Dedifferentiated amniotic fluid mesenchymal stem cell (primary cell): Measurements from ENCODE around the gene KRI1.

Experiments
- DNase-seq: peaks from one replicate; pipeline ENCODE4 v3.0.0-alpha.2; 2016; ENCODE audit errors: extremely low spot score

Gene KRI1

DNA sequence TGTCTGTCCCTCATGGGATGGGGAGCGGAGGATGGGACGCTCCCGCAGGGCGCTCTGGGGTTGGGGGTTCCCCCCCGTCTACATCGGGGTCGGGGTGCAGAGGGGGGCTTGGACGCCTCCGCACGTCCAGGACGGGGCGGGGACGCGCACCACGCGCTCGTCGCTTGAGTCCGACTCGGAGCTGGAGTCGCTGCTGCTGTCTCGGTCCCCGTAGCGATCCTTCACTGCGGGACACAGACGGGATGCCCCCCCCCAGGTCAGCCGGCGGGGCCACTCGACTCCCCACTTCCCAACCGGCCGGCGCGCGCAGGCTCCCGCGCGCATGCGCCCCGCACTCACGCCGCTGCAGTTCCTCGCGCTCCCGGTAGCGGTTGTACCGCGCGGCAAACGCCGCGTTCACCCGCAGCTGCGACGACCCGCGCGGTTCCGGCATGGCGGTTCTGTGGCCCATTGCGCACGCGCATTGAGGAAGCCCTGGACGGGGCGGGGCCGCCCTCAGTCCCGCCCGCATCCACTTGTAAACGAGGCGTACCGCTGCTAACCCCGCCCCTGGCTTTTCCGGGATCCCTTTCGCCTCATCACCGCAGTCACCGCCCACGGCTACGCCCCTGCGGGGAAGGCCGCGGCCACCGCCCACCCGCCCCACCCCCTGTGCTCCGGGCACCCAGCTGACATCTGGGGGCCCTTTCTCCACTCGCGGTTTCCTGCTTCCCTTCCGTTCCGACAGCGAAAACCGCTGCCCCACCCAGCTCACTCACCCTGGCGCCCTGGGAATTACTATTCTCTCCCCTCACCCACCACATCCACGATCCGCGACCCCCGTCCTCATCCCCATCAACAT is at the start of gene KRI1:
Gene KRI1, minus strand, starts transcription at position 444 of the 841 bp plus-strand sequence. Its CDS starts 11 bp downstream, at position 433.
- peak; percentile 97 for DNase-seq

DNA sequence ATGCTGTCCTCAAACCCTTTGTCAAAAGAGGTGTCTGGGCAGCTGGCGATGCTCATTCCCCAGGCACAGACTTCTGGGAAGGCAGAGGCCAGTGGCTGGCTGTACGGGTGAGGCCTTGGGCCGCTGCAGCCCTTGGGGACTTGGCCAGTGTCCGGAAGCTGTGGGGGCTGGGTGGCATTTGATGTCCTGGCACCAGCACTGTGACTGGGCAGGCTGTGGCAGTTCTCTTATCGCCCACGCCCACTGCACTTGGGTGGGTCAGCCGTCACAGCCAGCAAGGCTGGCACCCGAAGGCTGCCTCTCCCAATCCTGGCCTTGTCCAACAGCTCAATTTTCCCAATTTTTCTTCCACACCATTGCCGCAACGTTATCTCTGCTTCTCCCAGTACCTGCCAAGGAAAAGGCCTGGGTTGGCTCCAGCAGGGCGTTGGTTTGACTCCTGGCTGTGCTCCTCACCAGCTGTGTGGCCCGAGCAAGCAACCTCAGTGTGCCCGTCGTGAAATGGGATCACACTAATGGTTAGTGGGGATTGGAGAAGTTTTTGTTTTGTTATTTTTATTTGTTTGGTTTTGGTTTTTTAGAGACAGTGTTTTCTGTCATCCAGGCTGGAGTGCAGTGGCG is 46.8 kb upstream of the KRI1 start:
- DNase-seq: no peak

DNA sequence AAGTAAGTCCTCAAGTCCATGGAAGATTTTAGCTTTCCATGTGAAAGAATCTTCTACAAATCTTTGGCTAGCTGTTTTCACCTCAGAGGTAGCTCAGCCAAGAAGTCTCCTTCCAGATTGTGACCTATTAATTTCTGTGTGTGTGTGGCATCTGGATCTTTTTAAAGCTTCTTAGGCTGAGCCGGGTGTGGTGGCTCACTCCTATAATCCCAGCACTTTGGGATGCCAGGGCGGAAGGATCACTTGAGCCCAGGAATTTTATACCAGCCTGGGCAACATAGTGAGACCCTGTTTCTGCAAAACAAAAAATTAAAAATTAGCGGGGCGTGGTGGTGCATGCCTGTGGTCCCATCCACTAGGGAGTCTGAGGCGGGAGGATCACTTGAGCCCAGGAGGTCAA is 46.1 kb upstream of the KRI1 start:
- no peak for DNase-seq

DNA sequence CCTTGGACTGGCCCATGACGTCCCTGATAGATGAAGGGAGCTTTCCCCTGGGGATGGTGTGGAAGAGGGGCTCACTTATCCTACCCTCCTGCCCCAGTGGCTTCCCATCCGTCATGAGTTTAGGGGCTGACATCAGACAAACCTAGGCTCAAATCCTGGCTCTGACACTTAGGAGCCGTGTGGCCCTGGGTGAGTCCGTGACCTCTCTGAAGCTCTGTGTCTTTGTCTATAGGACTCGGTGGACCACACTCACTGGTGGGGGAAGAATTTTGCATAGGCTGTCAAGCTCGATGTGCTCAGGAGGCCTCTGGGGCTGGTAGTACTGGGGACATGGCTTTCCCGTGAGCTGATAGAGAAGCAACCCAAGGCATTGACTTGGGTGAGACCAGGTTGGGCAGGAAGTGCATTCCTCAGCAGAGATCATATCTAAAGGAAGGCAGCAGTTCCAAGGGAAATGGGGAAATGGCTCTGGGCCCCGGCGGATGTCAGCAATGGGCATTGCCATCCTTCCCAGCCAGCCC is 38.7 kb upstream of the KRI1 start:
- no peak for DNase-seq

DNA sequence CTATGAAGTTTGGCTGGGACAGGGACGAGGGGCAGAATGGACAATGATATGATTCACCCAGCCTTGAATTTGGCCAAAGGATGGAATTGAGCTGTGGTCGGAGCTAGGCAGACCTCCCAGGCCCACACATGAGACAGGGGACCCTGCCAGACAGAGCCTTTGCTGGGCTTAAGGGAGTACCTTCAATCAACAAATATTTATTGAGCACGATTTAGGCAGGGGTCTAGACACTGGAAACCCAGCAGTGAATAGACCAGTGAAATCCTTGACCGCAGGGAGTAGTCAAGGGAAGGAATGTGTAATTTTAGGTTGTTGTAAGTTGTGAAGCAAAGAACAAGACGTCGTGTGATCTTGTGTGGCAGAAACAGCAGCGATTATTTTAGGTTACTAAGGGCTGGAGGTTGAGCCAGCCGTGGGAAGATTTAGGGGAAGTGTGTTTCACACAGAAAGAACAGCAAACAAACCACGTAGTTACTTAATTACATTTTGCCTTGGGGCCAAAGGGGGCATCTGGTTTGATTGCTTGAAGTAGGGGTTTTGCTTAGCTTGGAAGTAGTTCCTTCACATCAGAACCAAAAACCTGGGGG is 38.2 kb upstream of the KRI1 start:
- DNase-seq: no peak

DNA sequence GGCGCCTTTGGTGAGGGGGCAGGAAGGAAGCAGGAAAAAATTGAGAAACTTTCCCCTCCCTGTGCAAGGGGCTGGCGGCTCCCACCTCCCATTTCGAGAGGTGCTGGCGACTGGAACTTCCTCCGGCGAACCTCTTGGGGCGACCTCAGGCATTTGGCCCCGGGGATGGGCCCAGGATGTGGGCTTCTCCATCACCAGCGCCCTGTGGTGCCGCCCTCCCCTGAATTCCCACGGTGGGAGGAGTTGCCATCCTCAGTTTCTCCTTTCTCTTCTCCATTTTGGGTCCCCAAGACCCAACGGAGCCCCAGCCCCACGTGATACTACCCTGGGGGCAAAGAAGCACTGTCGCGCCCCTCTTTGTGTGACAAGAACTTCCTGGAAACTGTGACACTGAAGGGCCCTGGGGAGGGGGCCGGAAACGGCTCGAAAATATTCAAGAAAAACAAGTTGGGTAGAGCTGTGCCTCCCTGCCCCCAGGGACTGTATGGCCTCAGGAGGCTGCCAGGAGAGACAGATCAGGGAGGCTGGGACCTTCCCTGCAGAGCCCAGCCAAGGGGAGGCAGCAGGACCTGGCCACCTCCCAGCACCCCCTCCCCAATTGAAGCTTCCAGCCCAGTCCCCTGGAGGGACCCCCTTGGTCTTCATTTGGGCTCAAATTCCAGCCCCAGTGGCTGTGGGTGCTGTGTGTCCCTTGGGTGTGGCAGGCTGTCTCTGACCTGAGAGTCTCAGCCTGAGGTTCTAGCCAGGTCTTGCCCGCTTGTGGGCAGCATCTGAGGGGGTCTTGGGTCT is 37.5 kb upstream of the KRI1 start:
- no peak for DNase-seq

DNA sequence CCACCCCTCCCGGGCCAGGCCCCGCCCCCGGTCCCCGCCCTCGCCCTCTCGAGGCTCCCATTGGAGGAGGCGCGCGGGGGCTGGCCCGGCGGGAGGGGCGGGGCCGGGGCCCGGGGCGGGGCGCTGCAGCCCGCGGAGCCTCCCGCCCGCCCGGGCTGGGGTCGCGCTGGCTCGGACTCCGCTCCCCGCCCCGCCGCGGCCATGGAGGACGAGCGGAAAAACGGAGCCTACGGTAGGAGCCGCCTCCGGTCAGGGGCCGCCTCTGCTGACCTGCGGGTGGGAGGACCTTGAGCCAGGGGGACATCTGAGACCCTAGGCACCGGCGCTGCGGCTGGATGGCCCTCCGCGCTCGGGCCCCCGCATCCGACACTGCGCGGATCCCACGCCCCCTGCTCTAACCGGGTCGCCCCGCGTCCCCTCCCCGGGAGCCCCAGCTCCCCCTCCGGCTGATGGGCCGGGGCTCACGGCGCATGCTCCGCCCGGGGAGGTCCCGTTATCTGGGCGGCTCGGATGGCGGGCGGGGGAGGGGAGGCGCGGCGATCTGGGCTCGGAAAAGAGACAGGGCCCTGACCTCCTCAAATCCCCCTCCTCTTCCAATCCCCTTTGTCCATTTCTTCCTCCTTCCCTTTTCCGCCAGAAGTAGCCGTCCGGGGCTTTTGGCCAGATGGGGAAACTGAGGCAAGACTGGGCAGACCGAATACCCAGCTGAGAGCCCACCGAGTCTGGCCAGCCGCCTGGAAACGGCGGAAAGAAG is 36.7 kb upstream of the KRI1 start:
- DNase-seq: peak; percentile 69

DNA sequence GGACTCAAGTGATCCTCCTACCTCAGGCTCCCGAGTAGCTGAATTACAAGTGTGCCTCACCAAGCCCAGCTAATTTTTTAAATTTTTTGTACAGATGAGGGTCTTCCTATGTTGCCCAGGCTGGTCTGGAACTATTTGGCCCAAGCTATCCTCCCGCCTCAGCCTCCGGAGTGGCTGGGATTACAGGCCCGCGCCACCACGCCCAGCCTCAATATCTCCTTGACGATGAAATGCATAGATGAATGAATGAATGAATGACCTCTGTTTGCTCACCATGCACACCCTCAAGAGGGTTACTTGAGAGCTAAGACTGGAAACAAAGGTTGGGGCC is 36.2 kb upstream of the KRI1 start:
- DNase-seq: no peak

DNA sequence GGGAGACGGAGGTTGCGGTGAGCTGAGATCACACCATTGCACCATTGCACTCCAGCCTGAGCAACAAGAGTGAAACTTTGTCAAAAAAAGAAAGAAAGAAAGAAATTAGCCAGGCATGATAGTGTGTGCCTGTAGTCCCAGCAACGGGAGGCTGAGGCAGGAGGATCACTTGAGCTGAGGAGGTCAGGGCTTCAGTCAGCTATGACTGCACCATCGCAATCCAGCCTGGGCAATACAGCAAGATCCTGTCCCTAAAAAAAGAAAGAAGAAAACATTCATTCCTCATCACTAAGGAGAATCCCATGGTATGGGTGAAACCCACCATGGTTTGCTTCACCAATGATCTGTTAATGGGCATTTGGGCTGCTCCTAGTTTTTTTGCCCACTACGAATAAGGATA is 34.3 kb upstream of the KRI1 start:
- DNase-seq: no peak

DNA sequence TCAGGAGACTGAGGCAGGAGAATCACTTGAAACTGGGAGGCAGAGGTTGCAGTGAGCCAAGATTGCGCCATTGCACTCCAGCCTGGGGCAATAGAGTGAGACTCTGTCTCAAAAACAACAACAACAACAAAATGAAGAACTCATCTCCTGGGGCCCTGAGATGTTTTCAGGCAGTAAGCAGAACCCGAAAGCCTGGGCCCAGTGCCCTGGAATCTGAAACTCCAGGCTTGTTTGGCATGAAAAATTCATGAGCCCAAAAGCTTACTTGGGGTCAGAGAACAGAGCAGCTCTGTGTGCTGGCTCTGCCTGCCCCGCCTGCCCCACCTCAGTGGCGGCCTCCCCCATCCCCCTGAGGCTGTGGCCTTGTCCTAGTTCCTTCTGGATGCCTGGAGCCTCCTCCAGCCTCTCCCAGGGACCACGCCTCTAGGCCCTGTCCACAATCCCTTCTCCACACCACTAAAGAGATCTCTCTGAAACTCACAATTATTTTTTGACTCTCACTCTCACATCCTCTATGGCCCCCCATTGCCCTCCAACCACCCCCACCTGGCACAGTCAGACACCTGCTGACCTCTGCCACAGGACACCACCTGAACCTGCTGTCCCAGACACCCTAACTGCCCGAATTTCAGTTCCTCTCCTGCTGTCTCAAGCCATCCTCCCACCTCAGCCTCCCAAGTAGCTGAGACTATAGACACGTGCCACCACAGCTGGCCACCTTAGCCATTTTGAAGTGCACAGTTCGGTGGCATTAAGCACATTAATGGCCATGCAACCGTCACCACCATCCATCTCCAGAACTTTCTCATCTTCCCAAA is 28.2 kb upstream of the KRI1 start:
- DNase-seq: peak; percentile 42

DNA sequence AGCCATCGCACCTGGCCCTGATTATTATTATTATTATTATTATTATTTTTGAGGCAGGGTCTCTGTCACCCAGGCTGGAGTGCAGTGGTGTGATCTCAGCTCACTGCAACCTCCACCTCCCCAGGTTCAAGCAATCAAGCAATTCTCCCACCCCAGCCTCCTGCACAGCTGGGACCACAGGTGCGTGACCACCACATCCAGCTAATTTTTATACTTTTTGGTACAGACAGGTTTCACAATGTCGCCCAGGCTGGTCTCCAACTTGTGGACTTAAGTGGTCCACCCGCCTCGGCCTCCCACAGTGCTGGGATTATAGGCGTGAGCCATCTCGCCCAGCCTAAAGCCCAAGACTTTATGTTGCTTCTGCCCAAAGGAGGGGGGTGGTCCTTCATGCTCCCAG is 27.3 kb upstream of the KRI1 start:
- no peak for DNase-seq

DNA sequence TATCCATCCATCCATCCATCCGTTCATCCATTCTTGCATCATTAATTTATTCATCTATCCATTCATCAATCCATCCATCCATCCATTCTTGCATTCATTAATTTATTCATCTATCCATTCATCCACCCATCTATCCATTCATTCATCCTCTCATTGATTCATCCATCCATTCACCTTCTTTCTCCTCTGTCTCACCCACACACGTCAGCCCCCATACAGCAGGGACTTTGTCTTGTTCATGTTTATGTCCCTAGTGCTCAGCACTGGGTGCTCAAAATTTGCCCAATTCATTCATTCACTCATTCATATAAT is 22.0 kb upstream of the KRI1 start:
- DNase-seq: no peak

DNA sequence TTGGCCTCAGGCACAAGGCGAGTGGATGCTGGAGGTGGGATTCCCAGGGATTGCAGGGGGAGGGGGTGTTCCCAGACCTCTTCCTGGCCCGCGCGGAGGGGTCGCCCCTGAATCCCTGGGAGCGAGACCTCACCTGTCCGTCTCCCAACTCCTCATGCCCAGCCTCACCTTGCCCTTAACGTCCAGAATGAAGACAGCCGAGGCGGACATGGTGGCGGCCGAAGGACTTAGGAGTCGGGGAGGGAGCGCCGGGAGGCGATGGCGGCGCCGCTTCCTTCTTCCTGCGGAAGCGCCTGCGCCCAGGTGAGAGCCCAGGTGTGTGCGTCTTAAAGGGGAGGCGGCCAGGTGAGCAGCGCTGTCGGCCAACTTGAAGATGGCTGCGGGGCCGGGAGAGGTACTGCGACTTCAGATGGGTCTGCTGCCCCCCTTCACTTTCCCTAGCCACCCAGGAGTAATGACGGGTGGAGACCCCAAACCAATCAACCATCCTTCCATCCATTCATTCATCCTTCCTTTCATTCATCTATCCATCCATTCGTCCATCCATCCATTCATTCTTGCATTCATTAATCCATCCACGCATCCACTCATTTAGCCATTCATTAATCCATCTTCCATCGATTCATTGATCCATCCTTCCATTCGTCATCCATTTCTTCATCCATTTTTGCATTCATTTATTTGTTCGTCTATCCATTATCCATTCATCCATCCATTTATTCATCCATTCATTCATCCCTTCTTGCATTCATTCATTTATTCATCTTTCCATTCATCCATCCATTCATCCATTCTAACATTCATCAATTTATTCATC is 21.4 kb upstream of the KRI1 start, which contains the start of gene AP1M2:
Gene AP1M2, minus strand, starts transcription at position 291 of the 817 bp plus-strand sequence. Its CDS starts 81 bp downstream, at position 210.
- no peak for DNase-seq

DNA sequence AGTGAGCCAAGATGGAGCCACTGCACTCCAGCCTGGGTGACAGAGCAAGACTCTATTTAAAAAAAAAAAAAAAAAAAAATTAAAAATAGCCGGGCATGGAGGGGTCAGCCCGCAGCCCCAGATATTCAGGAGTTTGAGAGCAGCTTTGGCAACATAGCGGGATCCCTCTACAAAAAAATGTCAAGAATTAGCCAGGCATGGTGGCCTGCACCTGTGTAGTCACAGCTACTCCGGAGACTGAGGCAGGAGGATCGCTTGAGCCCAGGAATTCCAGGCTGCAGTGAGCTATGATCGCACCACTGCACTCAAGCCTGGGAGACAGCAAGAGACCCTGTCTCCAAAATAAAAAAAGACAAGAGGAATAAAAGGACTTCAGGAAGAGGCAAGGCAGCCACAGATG is 20.6 kb upstream of the KRI1 start:
- DNase-seq: no peak

DNA sequence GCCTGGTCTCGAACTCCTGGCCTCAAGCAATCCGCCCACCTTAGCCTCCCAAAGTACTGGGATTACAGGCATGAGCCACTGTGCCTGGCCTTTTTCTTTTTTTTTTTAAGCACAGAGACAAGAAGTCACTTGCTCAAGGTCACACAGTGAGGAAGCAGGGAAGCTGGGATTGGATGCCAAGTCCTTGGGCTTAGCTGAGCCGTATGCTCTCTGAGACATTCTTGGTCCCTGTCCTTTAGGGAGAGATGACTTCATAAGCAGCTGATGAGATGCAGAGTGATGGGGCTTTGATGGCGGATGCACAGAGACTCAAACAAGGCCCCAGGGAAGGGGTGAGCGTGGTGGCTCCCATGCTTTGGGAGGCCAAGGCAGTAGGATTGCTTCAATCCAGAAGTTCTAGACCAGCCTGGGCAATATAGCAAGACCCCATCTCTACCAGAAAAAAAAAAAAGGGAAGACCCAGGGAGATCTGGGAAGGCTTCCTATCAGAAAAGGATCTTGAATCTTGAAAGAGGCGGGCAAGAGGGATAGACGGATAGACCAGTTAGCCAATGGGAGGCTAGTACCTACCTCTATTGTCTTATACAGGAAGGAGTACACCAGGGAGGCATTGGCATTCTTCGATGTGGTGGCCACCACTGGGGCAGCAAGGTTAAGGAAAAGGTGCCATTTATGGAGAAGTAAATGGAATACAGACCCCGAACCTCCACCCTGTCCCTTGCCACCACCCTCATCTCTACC is 17.4 kb upstream of the KRI1 start:
- DNase-seq: no peak

DNA sequence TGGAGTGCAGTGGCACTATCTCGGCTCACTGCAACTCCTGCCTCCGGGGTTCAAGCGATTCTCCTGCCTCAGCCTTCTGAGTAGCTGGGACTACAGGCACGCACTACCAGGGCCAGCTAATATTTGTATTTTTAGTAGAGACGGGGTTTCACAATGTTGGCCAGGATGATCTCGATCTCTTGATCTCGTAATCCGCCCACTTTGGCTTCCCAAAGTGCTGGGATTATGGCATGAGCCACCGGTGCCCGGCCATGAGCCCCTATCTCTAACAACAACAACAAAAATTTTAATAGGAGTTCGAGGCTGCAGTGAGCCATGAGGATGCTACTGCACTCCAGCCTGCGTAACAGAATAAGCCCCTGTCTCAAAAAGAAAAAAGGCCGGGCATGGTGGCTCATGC is 16.3 kb upstream of the KRI1 start:
- no peak for DNase-seq

DNA sequence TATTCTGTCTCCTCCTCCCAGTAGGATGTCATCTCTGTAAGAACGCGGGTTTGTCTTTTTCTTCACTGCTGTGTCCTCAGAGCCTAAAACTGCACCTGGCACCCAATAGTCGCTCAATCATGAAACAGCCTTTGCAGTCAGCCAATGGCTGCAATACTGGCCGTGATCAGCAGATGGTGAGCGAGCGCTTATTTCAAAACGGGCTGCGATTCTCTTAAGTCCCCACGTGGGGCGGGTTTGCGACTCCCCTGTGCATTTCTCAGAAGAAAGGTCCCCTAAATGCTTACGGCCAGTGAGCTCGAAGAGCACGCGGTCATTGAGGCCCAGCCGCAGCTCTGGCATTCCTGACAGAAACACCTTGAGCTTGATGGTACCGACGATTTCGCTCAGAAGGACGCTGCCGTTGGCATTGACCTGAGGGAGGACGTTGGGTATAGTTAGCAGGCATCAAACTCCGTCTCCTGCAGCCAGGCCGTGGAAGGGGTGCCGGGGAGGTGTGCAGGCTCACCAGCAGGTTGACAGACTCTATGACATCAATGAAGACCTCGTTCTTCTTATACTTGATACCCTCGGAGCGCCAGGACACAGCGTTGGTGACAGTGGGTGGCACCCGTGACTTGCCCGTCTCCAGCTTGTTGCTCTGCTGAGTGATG is 15.3 kb upstream of the KRI1 start:
- peak; percentile 95 for DNase-seq

DNA sequence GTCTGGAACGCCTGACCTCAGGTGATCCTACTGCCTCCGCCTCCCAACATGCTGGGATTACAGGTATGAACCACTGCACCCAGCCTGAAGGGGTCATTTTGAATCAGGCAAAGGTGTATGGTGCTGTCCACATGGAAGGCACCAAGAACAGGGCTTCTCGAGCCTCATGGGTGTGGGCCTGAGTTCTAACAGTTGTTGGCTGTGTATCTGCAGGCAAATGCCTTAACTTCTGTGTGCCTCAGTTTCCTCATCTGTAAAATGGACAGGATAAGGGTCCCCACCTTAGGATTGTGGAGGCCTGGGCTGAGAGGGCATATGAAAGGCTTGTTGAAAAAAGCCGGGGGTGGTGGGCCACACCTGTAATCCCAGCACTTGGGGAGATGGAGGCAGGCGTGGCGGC is 12.1 kb upstream of the KRI1 start:
- no peak for DNase-seq
